Hair follicle dermal papilla cell (primary cell): Measurements from ENCODE around the gene OR51Q1. TPM values are rescaled to one million over a fixed set of nuclear protein-coding genes. Genes with fewer than 3 reads are reported as not detected.

Experiments
- total RNA-seq: library from RNA; depleted of rRNA; stranded (reverse); fragments of >200 nt; gene quantifications from 2 replicates; pipeline ENCODE4 v1.2.3, GENCODE V29; 2012

The OR51Q1 gene
- total RNA-seq, result not detected in 2 replicates

GRCh38 chr11:5421811-5422210 is at the start of gene OR51Q1:
Gene OR51Q1 (plus strand): TSS chr11:5422111. CDS start chr11:5422201, 90 bp downstream.

GRCh38 chr11:5383576-5383975 is 38.3 kb upstream of the OR51Q1 start, which contains the start of gene OR51M1:
Gene OR51M1 (plus strand): TSS chr11:5383812. CDS start chr11:5389399, 5,587 bp downstream.

GRCh38 chr11:5441414-5441813 is 19.5 kb downstream of the OR51Q1 start, which contains the start of gene OR51I1:
Gene OR51I1 (minus strand): TSS chr11:5441514. CDS start chr11:5441514, 0 bp downstream.

GRCh38 chr11:5449023-5449422 is 27.1 kb downstream of the OR51Q1 start, which contains the start of gene OR51I2:
Gene OR51I2 (plus strand): TSS chr11:5449323. CDS start chr11:5453489, 4,166 bp downstream.

Other genes starting within 250 kb of the OR51Q1 start
- not detected in 2 replicates for gene OR51V1, start 221.4 kb upstream of the OR51Q1 start, total RNA-seq
- not detected in 2 replicates for gene HBB, start 195.0 kb upstream of the OR51Q1 start, total RNA-seq
- gene HBD, start 187.6 kb upstream of the OR51Q1 start, total RNA-seq, result 0.24 TPM in 1 of 2 replicates, not detected in the other
- not detected in 2 replicates for gene HBG1, start 172.3 kb upstream of the OR51Q1 start, total RNA-seq
- not detected in 2 replicates for gene HBG2, start 167.3 kb upstream of the OR51Q1 start, total RNA-seq
- gene HBE1, start 152.2 kb upstream of the OR51Q1 start, total RNA-seq, result not detected in 2 replicates
- gene OR51B4, start 120.2 kb upstream of the OR51Q1 start, total RNA-seq, result not detected in 2 replicates
- not detected in 2 replicates for gene OR51B2, start 97.8 kb upstream of the OR51Q1 start, total RNA-seq
- 0.32 TPM in 1 of 2 replicates, not detected in the other for gene OR51B5, start 78.6 kb upstream of the OR51Q1 start, total RNA-seq
- gene OR51B6, start 70.6 kb upstream of the OR51Q1 start, total RNA-seq, result not detected in 2 replicates
- not detected in 2 replicates for gene OR51M1, start 38.3 kb upstream of the OR51Q1 start, total RNA-seq
- not detected in 2 replicates for gene OR51I1, start 19.4 kb downstream of the OR51Q1 start, total RNA-seq
- not detected in 2 replicates for gene OR51I2, start 27.2 kb downstream of the OR51Q1 start, total RNA-seq
- not detected in 2 replicates for gene OR52D1, start 66.6 kb downstream of the OR51Q1 start, total RNA-seq
- 0.12 and 0.16 TPM in 2 replicates for gene UBQLN3, start 87.8 kb downstream of the OR51Q1 start, total RNA-seq
- 0.32 and 0.49 TPM in 2 replicates for gene UBQLNL, start 94.6 kb downstream of the OR51Q1 start, total RNA-seq
- 0.81 TPM in 1 of 2 replicates, not detected in the other for gene OR52H1, start 126.4 kb downstream of the OR51Q1 start, total RNA-seq
- not detected in 2 replicates for gene OR52B6, start 158.8 kb downstream of the OR51Q1 start, total RNA-seq
- gene TRIM6, start 174.5 kb downstream of the OR51Q1 start, total RNA-seq, result 4.5 and 8.3 TPM in 2 replicates
- 6.8 and 11.2 TPM in 2 replicates for gene TRIM34, start 202.9 kb downstream of the OR51Q1 start, total RNA-seq